Astrocyte (in vitro differentiated cells and primary cell): ENCODE results near the gene JMJD4. TPM values are rescaled to one million over a fixed set of nuclear protein-coding genes. Genes with fewer than 3 reads are reported as not detected.
A peak's percentile ranks its signal among the peaks of the same experiment; 100 is the strongest.

Source experiments
- DNase-seq: peaks from one replicate; pipeline ENCODE4 v3.0.0-alpha.2; 2010; ENCODE audit warnings: low read depth
- FAIRE-seq: peaks from 2 replicates; lab custom pipeline; 2011; peaks lifted over from hg19 to GRCh38; lab: Jason Lieb, UNC
- H2AFZ ChIP-seq: 2 replicates; pipeline ENCODE4 v1.6.0; 2012; ENCODE audit warnings: low read depth, low read length, inconsistent platforms
- H3K27ac ChIP-seq: 2 replicates; pipeline ENCODE4 v1.5.1; 2011; ENCODE audit warnings: low read depth, low read length, inconsistent platforms
- H3K27me3 ChIP-seq: 2 replicates; pipeline ENCODE4 v1.6.0; 2011; ENCODE audit warnings: low read length, inconsistent platforms; ENCODE audit not compliant: insufficient read depth
- H3K36me3 ChIP-seq: 2 replicates; pipeline ENCODE4 v1.5.1; 2011; ENCODE audit warnings: low read length, inconsistent platforms; ENCODE audit not compliant: insufficient read depth
- H3K4me1 ChIP-seq: 2 replicates; pipeline ENCODE4 v1.5.1; 2011; ENCODE audit warnings: low read length, inconsistent platforms; ENCODE audit not compliant: insufficient read depth
- H3K4me2 ChIP-seq: 2 replicates; pipeline ENCODE4 v1.6.0; 2012; ENCODE audit warnings: low read length, inconsistent platforms
- H3K4me3 ChIP-seq: 2 replicates; pipeline ENCODE4 v1.5.1; 2011; ENCODE audit warnings: low read depth, mild to moderate bottlenecking, low read length, inconsistent platforms; ENCODE audit not compliant: insufficient read depth
- H3K79me2 ChIP-seq: 2 replicates; pipeline ENCODE4 v1.6.0; 2012; ENCODE audit warnings: mild to moderate bottlenecking, low read length, inconsistent platforms; ENCODE audit not compliant: insufficient read depth
- H3K9ac ChIP-seq: 2 replicates; pipeline ENCODE4 v1.6.0; 2012; ENCODE audit warnings: mild to moderate bottlenecking, low read length, inconsistent platforms
- H3K9me3 ChIP-seq: 2 replicates; pipeline ENCODE4 v1.5.1; 2012; ENCODE audit warnings: low read depth, mild to moderate bottlenecking, low read length, inconsistent platforms; ENCODE audit not compliant: insufficient read depth
- H4K20me1 ChIP-seq: 2 replicates; pipeline ENCODE4 v1.6.0; 2012; ENCODE audit warnings: low read length, inconsistent platforms; ENCODE audit not compliant: insufficient read depth
- H3K27ac Mint-ChIP-seq: one replicate; pipeline ENCODE4 v1.8.0; 2021; ENCODE audit warnings: mild to moderate bottlenecking, mixed read lengths; ENCODE audit not compliant: unreplicated experiment
- H3K27me3 Mint-ChIP-seq: one replicate; pipeline ENCODE4 v1.8.0; 2021; ENCODE audit warnings: low read depth, mixed read lengths; ENCODE audit not compliant: unreplicated experiment
- H3K36me3 Mint-ChIP-seq: one replicate; pipeline ENCODE4 v1.8.0; 2021; ENCODE audit warnings: low read depth, mixed read lengths; ENCODE audit not compliant: unreplicated experiment
- H3K4me1 Mint-ChIP-seq: one replicate; pipeline ENCODE4 v1.8.0; 2021; ENCODE audit warnings: low read depth, mixed read lengths; ENCODE audit not compliant: unreplicated experiment
- H3K4me3 Mint-ChIP-seq: one replicate; pipeline ENCODE4 v1.8.0; 2021; ENCODE audit warnings: mild to moderate bottlenecking, moderate library complexity, mixed read lengths; ENCODE audit not compliant: unreplicated experiment
- H3K9me3 Mint-ChIP-seq: one replicate; pipeline ENCODE4 v1.8.0; 2021; ENCODE audit warnings: mild to moderate bottlenecking, mixed read lengths; ENCODE audit not compliant: unreplicated experiment
- CTCF ChIP-seq: IDR thresholded peaks from 2 replicates; pipeline ENCODE4 v1.5.1; 2011; ENCODE audit warnings: low read depth, mild to moderate bottlenecking, inconsistent platforms, low read length, moderate library complexity; ENCODE audit not compliant: insufficient read depth
- EZH2 ChIP-seq: IDR thresholded peaks from 2 replicates; pipeline ENCODE4 v1.6.1; 2012; ENCODE audit warnings: mild to moderate bottlenecking, low read length, inconsistent platforms; ENCODE audit not compliant: insufficient read depth
- total RNA-seq: library from RNA; stranded (reverse); gene quantifications from 2 replicates; pipeline ENCODE4 v1.2.1, GENCODE V29; 2021

The JMJD4 gene
- total RNA-seq, 1 donor from 2014 or later, result 17.5 TPM

DNA sequence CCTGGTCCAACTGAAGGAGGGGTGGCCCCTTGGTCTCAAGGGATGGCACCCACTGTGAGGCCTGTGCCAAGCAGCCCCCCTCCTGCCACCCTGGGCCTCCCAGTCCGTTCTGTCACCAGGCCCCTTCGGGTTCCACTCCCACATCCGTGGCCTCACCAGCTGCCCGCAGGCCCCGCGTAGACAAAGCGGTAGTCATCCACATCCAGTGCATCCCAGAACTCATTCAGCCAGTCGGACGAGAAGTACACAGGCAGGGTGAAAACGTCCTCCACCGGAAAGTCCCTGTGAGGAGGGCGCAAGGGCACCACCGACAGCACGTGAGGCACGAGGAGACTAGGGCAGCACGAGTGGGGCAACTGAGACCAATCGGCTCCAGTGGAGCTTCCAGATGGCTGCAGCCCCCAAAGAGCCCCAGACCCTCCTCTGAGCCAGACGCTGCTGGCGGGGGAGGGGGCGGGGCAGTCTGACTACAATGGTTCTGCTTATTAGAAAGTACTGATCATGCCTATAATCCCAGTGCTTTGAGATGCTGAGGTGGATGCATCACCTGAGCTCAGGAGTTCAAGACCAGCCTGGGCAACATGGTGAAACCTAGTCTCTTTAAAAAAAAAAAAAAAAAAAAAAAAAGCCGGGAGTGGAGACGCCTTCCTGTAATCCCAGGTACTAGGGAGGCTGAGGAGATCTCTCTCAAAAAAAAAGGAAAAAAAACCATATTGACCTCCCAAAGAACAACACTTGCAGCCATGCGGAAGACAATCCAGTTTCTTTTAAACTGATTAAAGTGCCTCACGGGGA is 1.2 kb downstream of the JMJD4 start:
- Histone ChIP-seq H3K4me3 (peak overlapping the region; percentile 92), H3K27ac (no peak overlapping the region), H3K4me2 (peak overlapping the region; percentile 100), H3K27me3 (no peaks in the 10 kb centered on the region), H3K79me2 (peaks cover 65% of the 10 kb centered on the region), H3K9ac (peak overlapping the region; percentile 96), H4K20me1 (peaks cover 70% of the 10 kb centered on the region), H3K4me1 (peaks cover 12% of the 10 kb centered on the region), H3K9me3 (no peaks in the 10 kb centered on the region), H3K36me3 (peaks cover 3% of the 10 kb centered on the region), H2AFZ (peak overlapping the region; percentile 95)
- H3K36me3 Mint-ChIP-seq, result no peaks in the 10 kb centered on the region
- peaks cover 5% of the 10 kb centered on the region for H3K4me1 Mint-ChIP-seq
- H3K27ac Mint-ChIP-seq, result peak overlapping the region; percentile 16
- no peak for TF ChIP-seq CTCF
- TF ChIP-seq EZH2, result no peak
- peak overlapping the region; percentile 95 for H3K4me3 Mint-ChIP-seq
- FAIRE-seq, result no peak
- H3K27me3 Mint-ChIP-seq, result no peaks in the 10 kb centered on the region
- no peaks in the 10 kb centered on the region for H3K9me3 Mint-ChIP-seq
- no peak for DNase-seq

GRCh38 chr1:227733309-227733705 is 1.8 kb downstream of the JMJD4 start:
- FAIRE-seq (no peak), DNase-seq (no peak)
- no peaks in the 10 kb centered on the region for H3K9me3 ChIP-seq
- H3K9ac ChIP-seq, result no peak overlapping the region
- no peaks in the 10 kb centered on the region for H3K27me3 Mint-ChIP-seq
- H3K27ac Mint-ChIP-seq, result no peak overlapping the region
- no peaks in the 10 kb centered on the region for H3K36me3 Mint-ChIP-seq
- peaks cover 59% of the 10 kb centered on the region for H3K79me2 ChIP-seq
- H3K4me3 Mint-ChIP-seq, result peak overlapping the region; percentile 95
- TF ChIP-seq CTCF, result no peak
- no peak for TF ChIP-seq EZH2
- H4K20me1 ChIP-seq, result peaks cover 65% of the 10 kb centered on the region
- no peak overlapping the region for H3K4me2 ChIP-seq
- peaks cover 12% of the 10 kb centered on the region for H3K4me1 ChIP-seq
- H3K27me3 ChIP-seq, result no peaks in the 10 kb centered on the region
- H3K36me3 ChIP-seq, result peaks cover 3% of the 10 kb centered on the region
- H3K4me3 ChIP-seq, result no peak overlapping the region
- no peak overlapping the region for H2AFZ ChIP-seq
- peaks cover 5% of the 10 kb centered on the region for H3K4me1 Mint-ChIP-seq
- H3K27ac ChIP-seq, result no peak overlapping the region
- H3K9me3 Mint-ChIP-seq, result no peaks in the 10 kb centered on the region
